Ovary (tissue), 3 donors: Measurements from ENCODE around the gene TNFRSF14.

Experiments
- EP300 ChIP-seq: sonication (generic); formaldehyde crosslinking; IDR thresholded peaks from one replicate; pipeline ENCODE4 v1.6.1; 2017; ENCODE audit warnings: antibody characterized with exemption
- POLR2A ChIP-seq: fragments of 450-650 bp; IDR thresholded peaks from one replicate; pipeline ENCODE4 v1.6.1; 2017; ENCODE audit warnings: antibody characterized with exemption, mild to moderate bottlenecking, moderate library complexity
- TF ChIP-seq, protein P1 (sequence below), 3 donors: fragments of 450-650 bp in 2 of 3; fragments of 200-600 bp in 1 of 3; IDR thresholded peaks; one replicate each; pipeline versions ENCODE4 v1.5.1 to v1.8.0; 2016 to 2022; ENCODE audit warnings: antibody characterized with exemption in 3 of 3, mild to moderate bottlenecking in 1 of 3
- donor health status: DM: no; HTN: no; CAD: no.

DNA sequence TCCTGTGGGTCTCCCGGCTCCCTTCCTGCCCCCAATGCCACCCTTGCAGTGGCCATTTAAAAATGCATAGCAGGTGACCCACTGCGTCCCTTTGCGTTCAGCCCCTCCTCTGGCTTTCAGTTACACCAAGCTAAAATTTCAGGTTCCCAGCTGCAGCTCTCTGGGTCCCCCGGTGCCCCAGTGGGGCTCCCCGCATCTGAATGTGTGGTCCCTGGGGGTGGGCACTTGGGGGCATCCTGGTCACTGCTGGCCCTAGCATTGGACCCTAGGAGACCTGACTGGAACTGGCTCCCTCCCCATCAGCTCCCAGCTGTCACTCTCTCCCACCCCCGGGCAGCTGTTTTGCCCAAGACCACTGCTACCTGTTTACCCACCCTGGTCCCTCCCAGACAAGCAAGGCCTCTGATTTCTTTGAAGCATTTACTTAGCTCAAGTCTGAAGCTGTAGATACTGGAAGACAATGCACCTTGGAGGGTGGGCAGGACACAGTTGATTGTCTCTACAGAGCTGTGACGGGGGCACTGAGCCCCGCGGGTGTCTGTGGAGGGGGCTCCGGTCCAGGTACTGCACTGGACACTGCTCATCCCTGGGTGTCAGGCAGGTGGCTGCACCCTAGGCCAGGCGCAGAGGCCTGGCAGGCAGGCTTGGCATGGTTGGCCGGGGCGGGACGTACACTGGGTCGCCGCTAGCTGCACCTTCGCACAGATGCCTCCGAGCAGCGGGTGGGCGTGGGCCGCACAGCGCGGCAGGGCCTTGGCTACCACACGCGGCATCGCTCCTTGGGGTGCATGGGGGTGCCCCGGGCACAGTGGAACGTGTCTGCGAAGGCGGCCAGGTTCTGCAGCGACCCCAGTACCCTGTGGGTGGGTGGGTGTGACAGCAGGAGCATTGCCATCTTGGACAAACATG, 34.3 kb downstream of the TNFRSF14 start:
- TF ChIP-seq, protein P1, sequence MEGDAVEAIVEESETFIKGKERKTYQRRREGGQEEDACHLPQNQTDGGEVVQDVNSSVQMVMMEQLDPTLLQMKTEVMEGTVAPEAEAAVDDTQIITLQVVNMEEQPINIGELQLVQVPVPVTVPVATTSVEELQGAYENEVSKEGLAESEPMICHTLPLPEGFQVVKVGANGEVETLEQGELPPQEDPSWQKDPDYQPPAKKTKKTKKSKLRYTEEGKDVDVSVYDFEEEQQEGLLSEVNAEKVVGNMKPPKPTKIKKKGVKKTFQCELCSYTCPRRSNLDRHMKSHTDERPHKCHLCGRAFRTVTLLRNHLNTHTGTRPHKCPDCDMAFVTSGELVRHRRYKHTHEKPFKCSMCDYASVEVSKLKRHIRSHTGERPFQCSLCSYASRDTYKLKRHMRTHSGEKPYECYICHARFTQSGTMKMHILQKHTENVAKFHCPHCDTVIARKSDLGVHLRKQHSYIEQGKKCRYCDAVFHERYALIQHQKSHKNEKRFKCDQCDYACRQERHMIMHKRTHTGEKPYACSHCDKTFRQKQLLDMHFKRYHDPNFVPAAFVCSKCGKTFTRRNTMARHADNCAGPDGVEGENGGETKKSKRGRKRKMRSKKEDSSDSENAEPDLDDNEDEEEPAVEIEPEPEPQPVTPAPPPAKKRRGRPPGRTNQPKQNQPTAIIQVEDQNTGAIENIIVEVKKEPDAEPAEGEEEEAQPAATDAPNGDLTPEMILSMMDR (IDR thresholded peaks at IDR 0.05): no peak
- no peak for TF ChIP-seq POLR2A
- no peak for TF ChIP-seq EP300
